Measurements from ENCODE around the gene CORIN.

Gene CORIN

GRCh38 chr4:47852136-47852535 lies 14.3 kb upstream of the CORIN start:
- Histone ChIP-seq H2AFZ (ENCODE audit: low read length) (no peak overlapping the region), H3K79me2 (ENCODE audit: insufficient read depth, low read length) (no peaks in the 10 kb centered on the region), H3K27me3 (ENCODE audit: insufficient read depth, low read length, poor library complexity, severe bottlenecking) (no peaks in the 10 kb centered on the region), H3K9me3 (ENCODE audit: insufficient read depth, low read depth, low read length) (no peaks in the 10 kb centered on the region), H3K9me2 (replicated peaks; ENCODE audit: low read depth, low read length) (no peaks in the 10 kb centered on the region), H3K4me1 (ENCODE audit: insufficient read depth, low read length, poor library complexity, severe bottlenecking) (no peaks in the 10 kb centered on the region), H3K4me2 (ENCODE audit: low read depth, low read length, poor library complexity, severe bottlenecking) (no peak overlapping the region), H3F3A (ENCODE audit: low read depth) (no peaks in the 10 kb centered on the region), H3K36me3 (ENCODE audit: insufficient read depth, low read length) (peaks cover 44% of the 10 kb centered on the region), H4K20me1 (ENCODE audit: insufficient read depth, low read length, poor library complexity, severe bottlenecking) (no peaks in the 10 kb centered on the region), H3K4me3 (ENCODE audit: low read length, poor library complexity, severe bottlenecking) (no peak overlapping the region), H3K9ac (ENCODE audit: low read depth, low read length, poor library complexity, severe bottlenecking) (no peak overlapping the region)
- no peak for TF ChIP-seq CTCF (conservative IDR thresholded peaks at IDR 0.05; ENCODE audit: low read length)
- TF ChIP-seq EZH2phosphoT487 (IDR thresholded peaks at IDR 0.05; ENCODE audit: borderline replicate concordance): no peak

- no peak overlapping the region for H3K9ac ChIP-seq (ENCODE audit: low read depth, low read length, poor library complexity, severe bottlenecking)
- no peak overlapping the region for H3K4me3 ChIP-seq (ENCODE audit: low read length, poor library complexity, severe bottlenecking)
- H3K4me2 ChIP-seq (ENCODE audit: low read depth, low read length, poor library complexity, severe bottlenecking): no peak overlapping the region
- no peaks in the 10 kb centered on the region for H3K9me2 ChIP-seq (replicated peaks; ENCODE audit: low read depth, low read length)
- H3K36me3 ChIP-seq (ENCODE audit: insufficient read depth, low read length): peaks cover 44% of the 10 kb centered on the region
- H3K9me3 ChIP-seq (ENCODE audit: insufficient read depth, low read depth, low read length): no peaks in the 10 kb centered on the region
- no peaks in the 10 kb centered on the region for H3K4me1 ChIP-seq (ENCODE audit: insufficient read depth, low read length, poor library complexity, severe bottlenecking)
- H3F3A ChIP-seq (ENCODE audit: low read depth): no peaks in the 10 kb centered on the region
- no peaks in the 10 kb centered on the region for H3K79me2 ChIP-seq (ENCODE audit: insufficient read depth, low read length)
- H3K27me3 ChIP-seq (ENCODE audit: insufficient read depth, low read length, poor library complexity, severe bottlenecking): no peaks in the 10 kb centered on the region
- H2AFZ ChIP-seq (ENCODE audit: low read length): no peak overlapping the region
- TF ChIP-seq CTCF (conservative IDR thresholded peaks at IDR 0.05; ENCODE audit: low read length) (no peak), EZH2phosphoT487 (IDR thresholded peaks at IDR 0.05; ENCODE audit: borderline replicate concordance) (no peak)
- no peaks in the 10 kb centered on the region for H4K20me1 ChIP-seq (ENCODE audit: insufficient read depth, low read length, poor library complexity, severe bottlenecking)
Observed at GRCh38 chr4:47849466-47849865, 11.6 kb upstream of the CORIN start.

- Histone ChIP-seq H3K4me3 (ENCODE audit: low read length, poor library complexity, severe bottlenecking) (no peak overlapping the region), H3K79me2 (ENCODE audit: insufficient read depth, low read length) (no peaks in the 10 kb centered on the region), H3K9me3 (ENCODE audit: insufficient read depth, low read depth, low read length) (no peaks in the 10 kb centered on the region), H3K36me3 (ENCODE audit: insufficient read depth, low read length) (peaks cover 44% of the 10 kb centered on the region), H3K27me3 (ENCODE audit: insufficient read depth, low read length, poor library complexity, severe bottlenecking) (no peaks in the 10 kb centered on the region), H3K9me2 (replicated peaks; ENCODE audit: low read depth, low read length) (no peaks in the 10 kb centered on the region), H3K9ac (ENCODE audit: low read depth, low read length, poor library complexity, severe bottlenecking) (no peak overlapping the region), H3K4me1 (ENCODE audit: insufficient read depth, low read length, poor library complexity, severe bottlenecking) (no peaks in the 10 kb centered on the region), H4K20me1 (ENCODE audit: insufficient read depth, low read length, poor library complexity, severe bottlenecking) (no peaks in the 10 kb centered on the region), H3K4me2 (ENCODE audit: low read depth, low read length, poor library complexity, severe bottlenecking) (no peak overlapping the region), H2AFZ (ENCODE audit: low read length) (no peak overlapping the region), H3F3A (ENCODE audit: low read depth) (no peaks in the 10 kb centered on the region)
- TF ChIP-seq CTCF (conservative IDR thresholded peaks at IDR 0.05; ENCODE audit: low read length) (no peak), EZH2phosphoT487 (IDR thresholded peaks at IDR 0.05; ENCODE audit: borderline replicate concordance) (no peak)
Observed at GRCh38 chr4:47848041-47848440, 10.2 kb upstream of the CORIN start.

Measured in Loucy (cell line).